BLaER1 (cell line): ENCODE results near the gene SLC22A23.
A peak's percentile ranks its signal among the peaks of the same experiment; 100 is the strongest.

Experiments used
- H3K27ac ChIP-seq: shearing (Covaris generic); formaldehyde crosslinking; 2 replicates; pipeline ENCODE4 v1.8.1; 2022
- H3K27me3 ChIP-seq: shearing (Covaris generic); formaldehyde crosslinking; 2 replicates; pipeline ENCODE4 v1.8.1; 2022
- H3K36me3 ChIP-seq: shearing (Covaris generic); formaldehyde crosslinking; 2 replicates; pipeline ENCODE4 v1.8.1; 2022
- H3K4me1 ChIP-seq: shearing (Covaris generic); formaldehyde crosslinking; 2 replicates; pipeline ENCODE4 v1.8.1; 2022
- H3K4me2 ChIP-seq: shearing (Covaris generic); formaldehyde crosslinking; 2 replicates; pipeline ENCODE4 v1.8.1; 2022
- H3K4me3 ChIP-seq: shearing (Covaris generic); formaldehyde crosslinking; 2 replicates; pipeline ENCODE4 v1.8.1; 2022
- H3K9ac ChIP-seq: shearing (Covaris generic); formaldehyde crosslinking; 2 replicates; pipeline ENCODE4 v1.8.1; 2022
- H3K9me3 ChIP-seq: shearing (Covaris generic); formaldehyde crosslinking; 2 replicates; pipeline ENCODE4 v1.8.1; 2022
- H4K20me1 ChIP-seq: shearing (Covaris generic); formaldehyde crosslinking; 2 replicates; pipeline ENCODE4 v1.8.1; 2022
- Cebpa-rat ChIP-seq: shearing (Covaris generic); IDR thresholded peaks from 2 replicates; pipeline ENCODE4 v1.8.1; 2022

SLC22A23 gene

DNA sequence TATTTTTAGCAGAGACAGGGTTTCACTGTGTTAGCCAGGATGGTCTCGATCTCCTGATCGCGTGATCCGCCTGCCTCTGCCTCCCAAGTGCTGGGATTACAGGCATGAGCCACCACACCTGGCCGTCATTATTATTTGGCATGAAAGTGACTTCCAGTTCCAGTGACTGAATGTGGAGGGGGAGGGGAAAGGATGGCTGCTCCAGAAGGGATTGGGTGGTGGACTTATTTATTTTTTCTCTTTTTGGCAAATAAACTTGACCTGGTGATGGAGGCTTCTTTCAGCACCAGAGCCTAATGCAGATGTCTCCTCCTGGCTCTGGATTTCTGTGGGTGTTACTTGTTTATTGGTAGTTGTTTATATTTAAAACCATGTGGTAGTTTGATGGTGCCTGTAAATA, 16.9 kb upstream of the SLC22A23 start:
- H3K4me3 ChIP-seq, result no peak overlapping the region
- H3K27me3 ChIP-seq, result no peaks in the 10 kb centered on the region
- peaks cover 7% of the 10 kb centered on the region; the same call in 1 of the 2 replicates for H3K4me1 ChIP-seq
- H3K36me3 ChIP-seq, result no peaks in the 10 kb centered on the region
- no peak overlapping the region for H3K27ac ChIP-seq
- H3K9ac ChIP-seq, result no peak overlapping the region
- no peaks in the 10 kb centered on the region for H3K9me3 ChIP-seq
- no peak for TF ChIP-seq Cebpa-rat
- no peaks in the 10 kb centered on the region for H4K20me1 ChIP-seq
- no peak overlapping the region for H3K4me2 ChIP-seq

- no peak for TF ChIP-seq Cebpa-rat
- no peak overlapping the region for H3K9ac ChIP-seq
- H3K27me3 ChIP-seq, result no peaks in the 10 kb centered on the region
- H3K4me2 ChIP-seq, result no peak overlapping the region
- no peaks in the 10 kb centered on the region for H3K9me3 ChIP-seq
- no peak overlapping the region for H3K27ac ChIP-seq
- no peaks in the 10 kb centered on the region for H4K20me1 ChIP-seq
- H3K4me1 ChIP-seq, result peaks cover 7% of the 10 kb centered on the region; the same call in 1 of the 2 replicates
- H3K36me3 ChIP-seq, result no peaks in the 10 kb centered on the region
- H3K4me3 ChIP-seq, result no peak overlapping the region
Observed at GRCh38 chr6:3471711-3472110, 14.9 kb upstream of the SLC22A23 start.

DNA sequence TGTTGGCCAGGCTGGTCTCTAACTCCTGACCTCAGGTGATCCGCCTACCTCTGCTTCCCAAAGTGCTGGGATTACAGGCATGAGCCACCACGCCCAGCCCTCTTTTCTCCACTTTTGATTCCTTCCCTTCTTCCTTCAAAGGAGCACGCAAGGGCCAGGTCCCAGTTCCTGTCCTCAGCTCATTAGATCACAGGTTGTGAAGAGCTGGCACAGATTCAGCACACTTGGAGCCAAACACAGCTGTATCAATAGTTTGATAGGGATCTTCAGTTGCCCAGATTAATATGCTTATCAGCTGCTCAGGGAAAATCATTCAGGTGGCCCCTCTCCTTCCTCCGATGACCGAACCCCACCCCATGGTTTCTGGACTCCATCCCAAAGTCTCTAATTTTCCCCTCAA, 14.4 kb upstream of the SLC22A23 start:
- H3K9me3 ChIP-seq, result no peaks in the 10 kb centered on the region
- H3K4me3 ChIP-seq, result no peak overlapping the region
- H3K27ac ChIP-seq, result no peak overlapping the region

GRCh38 chr6:3468585-3468984, 11.7 kb upstream of the SLC22A23 start:
- no peak overlapping the region for H3K27ac ChIP-seq
- H3K4me3 ChIP-seq, result no peak overlapping the region
- no peaks in the 10 kb centered on the region for H4K20me1 ChIP-seq
- no peak overlapping the region for H3K9ac ChIP-seq
- H3K27me3 ChIP-seq, result no peaks in the 10 kb centered on the region
- no peaks in the 10 kb centered on the region for H3K36me3 ChIP-seq
- H3K9me3 ChIP-seq, result no peaks in the 10 kb centered on the region
- no peak for TF ChIP-seq Cebpa-rat
- peaks cover 7% of the 10 kb centered on the region; the same call in 1 of the 2 replicates for H3K4me1 ChIP-seq
- H3K4me2 ChIP-seq, result no peak overlapping the region

More for the DNA sequence above, 14.4 kb upstream of the SLC22A23 start:
- H3K4me1 ChIP-seq, result peaks cover 7% of the 10 kb centered on the region; the same call in 1 of the 2 replicates
- H3K36me3 ChIP-seq, result no peaks in the 10 kb centered on the region
- no peak for TF ChIP-seq Cebpa-rat
- H3K27me3 ChIP-seq, result no peaks in the 10 kb centered on the region
- no peaks in the 10 kb centered on the region for H4K20me1 ChIP-seq
- H3K9ac ChIP-seq, result no peak overlapping the region
- H3K4me2 ChIP-seq, result no peak overlapping the region

GRCh38 chr6:3467996-3468395, 11.1 kb upstream of the SLC22A23 start:
- no peak overlapping the region for H3K9ac ChIP-seq
- no peaks in the 10 kb centered on the region for H3K9me3 ChIP-seq
- H3K27ac ChIP-seq, result no peak overlapping the region
- H3K36me3 ChIP-seq, result no peaks in the 10 kb centered on the region
- no peak for TF ChIP-seq Cebpa-rat
- H3K4me2 ChIP-seq, result no peak overlapping the region
- no peak overlapping the region for H3K4me3 ChIP-seq
- peaks cover 3% of the 10 kb centered on the region; the same call in 1 of the 2 replicates for H3K4me1 ChIP-seq
- no peaks in the 10 kb centered on the region for H4K20me1 ChIP-seq
- H3K27me3 ChIP-seq, result no peaks in the 10 kb centered on the region

GRCh38 chr6:3466488-3467219, 9.8 kb upstream of the SLC22A23 start:
- H3K36me3 ChIP-seq, result no peaks in the 10 kb centered on the region
- no peaks in the 10 kb centered on the region for H4K20me1 ChIP-seq
- no peak for TF ChIP-seq Cebpa-rat
- no peak overlapping the region for H3K4me3 ChIP-seq
- H3K9me3 ChIP-seq, result no peaks in the 10 kb centered on the region
- no peak overlapping the region for H3K9ac ChIP-seq
- no peak overlapping the region for H3K4me2 ChIP-seq
- H3K27me3 ChIP-seq, result no peaks in the 10 kb centered on the region
- H3K27ac ChIP-seq, result no peak overlapping the region
- H3K4me1 ChIP-seq, result no peaks in the 10 kb centered on the region

- Histone ChIP-seq H3K4me3 (no peak overlapping the region), H3K4me2 (no peak overlapping the region), H3K36me3 (no peaks in the 10 kb centered on the region), H3K4me1 (peaks cover 18% of the 10 kb centered on the region), H3K9ac (no peak overlapping the region), H3K27me3 (peaks cover 39% of the 10 kb centered on the region), H3K27ac (no peak overlapping the region), H4K20me1 (peaks cover 12% of the 10 kb centered on the region), H3K9me3 (no peaks in the 10 kb centered on the region)
- no peak for TF ChIP-seq Cebpa-rat
Observed at GRCh38 chr6:3460253-3460652, 3.4 kb upstream of the SLC22A23 start.

GRCh38 chr6:3458706-3459421, 2.0 kb upstream of the SLC22A23 start:
- H3K27me3 ChIP-seq, result peaks cover 53% of the 10 kb centered on the region
- TF ChIP-seq Cebpa-rat, result no peak
- no peak overlapping the region for H3K4me2 ChIP-seq
- no peak overlapping the region for H3K27ac ChIP-seq
- no peaks in the 10 kb centered on the region for H3K9me3 ChIP-seq
- H3K9ac ChIP-seq, result no peak overlapping the region
- H3K36me3 ChIP-seq, result no peaks in the 10 kb centered on the region
- H3K4me3 ChIP-seq, result no peak overlapping the region
- peaks cover 25% of the 10 kb centered on the region for H4K20me1 ChIP-seq
- peaks cover 29% of the 10 kb centered on the region for H3K4me1 ChIP-seq

- Histone ChIP-seq H3K27me3 (peaks cover 60% of the 10 kb centered on the region), H3K4me2 (peak overlapping the region; percentile 100), H3K4me3 (peak overlapping the region; percentile 80), H3K36me3 (no peaks in the 10 kb centered on the region), H4K20me1 (peaks cover 32% of the 10 kb centered on the region), H3K9ac (no peak overlapping the region), H3K9me3 (no peaks in the 10 kb centered on the region), H3K27ac (no peak overlapping the region), H3K4me1 (peaks cover 29% of the 10 kb centered on the region)
- TF ChIP-seq Cebpa-rat, result no peak
Observed at GRCh38 chr6:3457710-3458602, 1.1 kb upstream of the SLC22A23 start.
